ENCODE results near the gene MED4. TPM values are rescaled to one million over a fixed set of nuclear protein-coding genes. Genes with fewer than 3 reads are reported as not detected.
A peak's percentile ranks its signal among the peaks of the same experiment; 100 is the strongest.
"Not testable (repeated sequence)": the region's sequence is repeated elsewhere in the genome, so short reads cannot be mapped to it uniquely, and the experiment has no call there.

MED4 gene
- total RNA-seq, 1 experiment from 2014 or later, result 23.5 TPM

GRCh38 chr13:48108106-48108505, 13.2 kb upstream of the MED4 start:
- no peak for DNase-seq (ENCODE audit: low read depth)
- in situ Hi-C loops (cut with HindIII; ENCODE audit: low pct_unique_long_range_greater_than_20kb, low sequenced_read_pairs), result no loop called here

DNA sequence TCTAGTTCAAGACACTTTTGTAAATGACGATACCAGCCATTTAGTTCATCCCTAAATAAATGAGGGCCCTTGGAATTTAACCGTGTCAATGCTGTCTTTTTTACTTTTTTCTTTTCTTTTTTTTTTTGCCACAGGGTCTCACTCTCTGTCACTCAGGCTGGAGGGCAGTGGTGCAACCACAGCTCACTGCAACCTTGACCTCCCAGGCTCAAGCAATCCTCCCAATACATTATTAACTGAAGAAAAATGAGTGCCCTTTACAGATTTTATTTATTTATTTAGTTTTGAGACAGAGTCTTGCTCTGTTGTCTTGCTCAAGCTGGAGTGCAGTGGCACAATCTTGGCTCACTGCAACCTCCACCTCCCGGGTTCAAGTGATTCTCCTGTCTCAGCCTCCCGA, 2.9 kb upstream of the MED4 start:
- in situ Hi-C loops (cut with HindIII; ENCODE audit: low pct_unique_long_range_greater_than_20kb, low sequenced_read_pairs), result no loop called here
- no peak for DNase-seq (ENCODE audit: low read depth)

DNA sequence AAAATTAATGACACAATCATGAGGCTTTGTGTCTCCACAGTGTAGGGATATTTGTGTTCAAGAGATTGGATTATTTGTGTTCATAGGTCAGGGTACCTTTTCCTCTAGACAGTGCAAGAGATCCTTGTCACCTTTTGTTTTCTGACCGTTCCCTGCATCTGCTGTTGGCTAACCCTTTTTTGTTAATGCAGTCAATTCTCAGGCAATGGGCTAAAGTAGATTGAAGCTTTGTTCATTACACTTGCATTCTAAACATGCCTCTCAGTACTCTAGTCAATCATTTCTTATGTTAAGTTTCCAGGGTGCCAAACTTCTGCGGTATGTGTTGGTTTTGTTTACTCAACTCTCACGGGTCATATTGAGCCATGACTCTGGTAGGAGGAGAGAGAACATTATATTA, 1.8 kb upstream of the MED4 start:
- in situ Hi-C loops (cut with HindIII; ENCODE audit: low pct_unique_long_range_greater_than_20kb, low sequenced_read_pairs), result no loop called here
- no peak for DNase-seq (ENCODE audit: low read depth)

DNA sequence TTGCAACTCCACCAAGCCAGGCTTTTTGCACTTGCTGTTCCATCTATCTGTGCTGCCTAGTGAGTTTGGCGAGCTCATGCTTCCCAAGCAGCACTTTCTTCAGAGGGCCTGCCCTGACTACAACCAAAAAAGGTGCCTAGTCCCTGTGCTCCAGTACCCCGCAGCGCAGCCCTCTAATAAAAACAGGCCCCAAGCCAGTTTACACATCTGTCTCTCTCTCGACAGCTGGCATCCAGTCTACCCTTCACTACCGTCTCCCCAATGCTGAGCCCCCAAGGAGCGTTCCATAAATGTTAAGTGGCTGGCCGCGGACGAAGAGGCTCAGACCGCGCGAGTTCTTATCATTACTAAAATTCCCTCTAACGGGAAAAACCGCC, 512 bp downstream of the MED4 start:
- no peak for DNase-seq (ENCODE audit: low read depth)
- in situ Hi-C loops (cut with HindIII; ENCODE audit: low pct_unique_long_range_greater_than_20kb, low sequenced_read_pairs), result no loop called here

DNA sequence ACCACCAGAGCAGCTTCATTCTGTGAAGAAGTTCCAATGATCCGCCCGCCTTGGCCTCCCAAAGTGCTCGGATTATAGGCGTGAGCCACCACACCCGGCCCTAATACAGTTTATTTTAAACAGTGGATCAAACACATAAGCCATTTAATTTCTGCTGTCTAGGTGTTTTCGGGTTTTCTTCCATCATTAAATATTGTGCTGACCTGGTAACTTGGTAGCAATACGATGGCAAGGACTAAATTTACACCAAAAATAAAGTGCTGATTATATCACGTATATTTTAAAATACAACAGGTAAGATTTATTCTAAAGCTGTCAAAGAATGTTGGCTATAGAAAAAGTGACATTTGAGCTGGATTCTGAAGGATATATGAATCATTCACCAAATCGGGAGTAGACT, 1.3 kb downstream of the MED4 start:
- no peak for DNase-seq (ENCODE audit: low read depth)
- in situ Hi-C loops (cut with HindIII; ENCODE audit: low pct_unique_long_range_greater_than_20kb, low sequenced_read_pairs), result no loop called here

DNA sequence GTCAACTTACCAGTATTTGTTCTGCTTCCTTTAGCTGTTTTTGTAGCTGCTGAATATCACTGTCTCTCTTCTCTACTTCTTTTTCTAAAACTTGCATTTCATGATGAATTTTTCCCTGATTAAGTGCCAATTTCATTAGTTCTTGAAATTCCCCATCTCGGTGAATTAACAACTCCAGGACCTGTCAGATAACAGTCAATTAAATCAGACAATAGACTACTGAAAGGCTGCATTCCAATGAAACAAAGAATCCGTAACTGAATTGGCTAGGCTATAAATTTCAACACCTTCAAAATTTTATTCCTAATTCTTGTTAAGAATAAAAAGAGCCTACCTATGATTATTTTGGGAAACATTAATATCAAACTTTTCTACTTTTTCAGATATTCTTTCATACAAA, 8.6 kb downstream of the MED4 start:
- in situ Hi-C loops (cut with HindIII; ENCODE audit: low pct_unique_long_range_greater_than_20kb, low sequenced_read_pairs), result no loop called here

GRCh38 chr13:48081739-48082138, 13.2 kb downstream of the MED4 start:
- in situ Hi-C loops (cut with HindIII; ENCODE audit: low pct_unique_long_range_greater_than_20kb, low sequenced_read_pairs), result no loop called here
- DNase-seq (ENCODE audit: low read depth), result no peak

More for the DNA sequence above, 8.6 kb downstream of the MED4 start:
- no peak for DNase-seq (ENCODE audit: low read depth)

- DNase-seq (ENCODE audit: low read depth), result no peak
- in situ Hi-C loops (cut with HindIII; ENCODE audit: low pct_unique_long_range_greater_than_20kb, low sequenced_read_pairs), result no loop called here
Observed at GRCh38 chr13:48078251-48078656, 16.6 kb downstream of the MED4 start.

DNA sequence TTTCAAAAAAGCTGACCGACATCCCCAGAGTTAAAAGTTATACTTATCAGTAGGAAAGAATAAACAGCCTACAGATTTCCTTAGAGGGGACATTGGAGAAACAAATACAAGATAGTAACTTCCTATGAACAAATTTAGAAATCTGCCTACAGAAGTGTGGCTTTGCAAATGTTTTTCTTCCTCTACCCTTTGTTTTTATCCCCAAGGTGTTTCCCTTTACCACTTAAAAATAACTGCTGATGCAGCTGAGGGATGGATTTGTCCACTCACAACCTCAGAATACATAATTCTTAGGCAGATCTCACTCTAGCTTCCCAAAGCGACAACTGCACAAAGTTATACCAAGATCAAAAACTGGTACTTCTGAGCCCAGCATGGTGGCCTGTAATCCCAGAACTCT, 20.9 kb downstream of the MED4 start:
- DNase-seq (ENCODE audit: low read depth), result no peak
- in situ Hi-C loops (cut with HindIII; ENCODE audit: low pct_unique_long_range_greater_than_20kb, low sequenced_read_pairs), result no loop called here

- DNase-seq (ENCODE audit: low read depth), result no peak
- in situ Hi-C loops (cut with HindIII; ENCODE audit: low pct_unique_long_range_greater_than_20kb, low sequenced_read_pairs), result no loop called here
Observed at GRCh38 chr13:48072787-48073186, 22.1 kb downstream of the MED4 start.

GRCh38 chr13:48072304-48072703, 22.6 kb downstream of the MED4 start:
- in situ Hi-C loops (cut with HindIII; ENCODE audit: low pct_unique_long_range_greater_than_20kb, low sequenced_read_pairs), result no loop called here
- DNase-seq (ENCODE audit: low read depth), result no peak

- DNase-seq (ENCODE audit: low read depth), result no peak
- in situ Hi-C loops (cut with HindIII; ENCODE audit: low pct_unique_long_range_greater_than_20kb, low sequenced_read_pairs), result no loop called here
Observed at GRCh38 chr13:48070942-48071341, 24.0 kb downstream of the MED4 start.

GRCh38 chr13:48069573-48069972, 25.3 kb downstream of the MED4 start:
- in situ Hi-C loops (cut with HindIII; ENCODE audit: low pct_unique_long_range_greater_than_20kb, low sequenced_read_pairs), result no loop called here
- peak; percentile 18 for DNase-seq (ENCODE audit: low read depth)

DNA sequence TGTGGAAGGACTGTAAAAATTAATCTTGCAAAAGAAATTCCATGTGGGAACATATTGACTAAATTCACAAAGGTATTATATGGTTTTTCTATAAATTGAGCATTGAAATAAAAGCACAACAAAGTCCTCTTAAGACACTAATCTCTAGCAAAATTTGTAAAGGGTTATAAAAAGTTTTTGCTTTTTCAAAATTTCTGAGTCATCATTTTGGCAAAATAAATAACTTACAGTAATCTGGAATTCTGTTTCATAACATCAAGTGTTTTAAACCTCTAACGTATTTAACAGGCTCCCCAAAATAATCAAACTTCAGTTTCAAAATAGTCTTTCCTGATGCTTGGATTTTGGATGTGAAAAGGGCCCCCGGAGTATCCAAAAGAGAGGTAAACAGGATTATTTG, 26.0 kb downstream of the MED4 start:
- no peak for DNase-seq (ENCODE audit: low read depth)
- in situ Hi-C loops (cut with HindIII; ENCODE audit: low pct_unique_long_range_greater_than_20kb, low sequenced_read_pairs), result no loop called here

DNA sequence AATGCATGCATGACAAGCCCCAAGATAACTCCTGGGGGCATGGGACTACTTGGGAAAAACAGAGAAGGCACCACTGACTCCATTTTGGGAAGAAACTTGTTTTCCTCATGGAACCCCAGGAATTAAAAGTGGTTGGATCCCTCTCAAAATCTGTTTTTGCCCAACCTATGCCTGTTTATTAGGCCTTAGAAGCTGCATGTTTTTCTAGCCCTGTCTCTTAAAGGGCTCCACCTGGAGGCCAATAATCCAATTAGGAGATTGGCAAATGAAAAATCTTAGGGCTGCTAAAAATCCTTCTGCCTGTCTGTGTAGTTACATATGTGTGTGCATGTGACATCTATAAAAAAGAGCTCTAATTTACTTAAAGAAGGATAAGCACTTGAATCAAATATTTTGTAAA, 26.9 kb downstream of the MED4 start:
- no peak for DNase-seq (ENCODE audit: low read depth)
- in situ Hi-C loops (cut with HindIII; ENCODE audit: low pct_unique_long_range_greater_than_20kb, low sequenced_read_pairs), result no loop called here

GRCh38 chr13:48066310-48066989, 28.5 kb downstream of the MED4 start:
- DNase-seq (ENCODE audit: low read depth), result peak; percentile 13
- in situ Hi-C loops (cut with HindIII; ENCODE audit: low pct_unique_long_range_greater_than_20kb, low sequenced_read_pairs), result no loop called here

GRCh38 chr13:48059951-48060350, 35.0 kb downstream of the MED4 start:
- DNase-seq (ENCODE audit: low read depth); in situ Hi-C loops (cut with HindIII; ENCODE audit: low pct_unique_long_range_greater_than_20kb, low sequenced_read_pairs): not testable (repeated sequence)

DNA sequence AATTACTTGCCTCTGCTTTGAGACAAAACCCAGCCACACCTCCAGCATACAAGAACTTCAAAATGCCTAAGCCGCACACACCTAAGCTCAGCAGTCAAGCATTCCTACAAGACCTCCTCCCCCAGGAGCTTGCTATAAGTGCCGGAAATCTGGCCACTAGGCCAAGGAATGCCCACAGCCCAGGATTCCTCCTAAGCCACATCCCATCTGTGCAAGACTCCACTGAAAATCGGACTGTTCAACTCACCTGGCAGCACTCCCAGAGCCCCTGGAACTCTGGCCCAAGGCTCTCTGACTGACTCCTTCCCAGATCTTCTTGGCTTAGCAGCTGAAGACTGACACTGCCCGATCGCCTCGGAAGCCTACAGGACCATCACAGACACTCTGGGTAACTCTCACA, 36.4 kb downstream of the MED4 start:
- DNase-seq (ENCODE audit: low read depth); in situ Hi-C loops (cut with HindIII; ENCODE audit: low pct_unique_long_range_greater_than_20kb, low sequenced_read_pairs): not testable (repeated sequence)

DNA sequence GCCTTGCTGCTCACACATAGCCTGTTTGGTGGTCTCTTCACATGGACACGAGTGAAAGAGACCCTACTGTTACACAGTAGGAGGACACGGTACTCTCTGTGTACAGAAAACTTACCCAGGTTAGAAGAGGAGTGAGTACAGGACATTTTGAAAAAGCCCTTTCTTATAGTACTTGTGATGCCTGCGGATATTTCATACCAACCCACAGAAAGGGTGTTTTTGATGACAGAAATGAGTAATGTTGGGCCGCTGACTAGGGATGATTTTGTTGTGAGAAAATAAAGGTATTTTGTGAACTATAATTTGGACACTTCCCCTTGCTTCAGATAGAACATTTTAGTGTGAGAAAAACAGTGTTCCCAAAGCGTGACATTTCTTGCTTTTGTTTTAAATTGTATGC, 39.2 kb downstream of the MED4 start:
- DNase-seq (ENCODE audit: low read depth), result no peak
- in situ Hi-C loops (cut with HindIII; ENCODE audit: low pct_unique_long_range_greater_than_20kb, low sequenced_read_pairs), result no loop called here

DNA sequence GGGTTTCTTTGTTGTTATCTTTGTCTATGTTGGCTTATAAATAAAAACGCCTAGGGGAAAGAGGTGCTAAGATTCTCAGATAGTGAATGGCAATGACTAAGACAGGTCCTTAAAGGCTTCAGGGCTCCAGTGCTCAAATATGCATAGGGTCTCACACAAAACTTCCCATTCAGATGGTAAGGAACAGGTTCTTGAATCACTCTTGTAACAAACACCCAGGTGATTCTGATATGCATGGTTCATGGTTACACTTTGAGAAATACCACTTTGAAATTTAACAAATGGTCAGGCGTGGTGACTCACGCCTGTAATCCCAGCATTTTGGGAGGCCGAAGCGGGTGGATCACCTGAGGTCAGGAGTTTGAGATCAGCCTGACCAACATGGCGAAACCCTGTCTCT, 40.3 kb downstream of the MED4 start:
- in situ Hi-C loops (cut with HindIII; ENCODE audit: low pct_unique_long_range_greater_than_20kb, low sequenced_read_pairs), result no loop called here
- no peak for DNase-seq (ENCODE audit: low read depth)

DNA sequence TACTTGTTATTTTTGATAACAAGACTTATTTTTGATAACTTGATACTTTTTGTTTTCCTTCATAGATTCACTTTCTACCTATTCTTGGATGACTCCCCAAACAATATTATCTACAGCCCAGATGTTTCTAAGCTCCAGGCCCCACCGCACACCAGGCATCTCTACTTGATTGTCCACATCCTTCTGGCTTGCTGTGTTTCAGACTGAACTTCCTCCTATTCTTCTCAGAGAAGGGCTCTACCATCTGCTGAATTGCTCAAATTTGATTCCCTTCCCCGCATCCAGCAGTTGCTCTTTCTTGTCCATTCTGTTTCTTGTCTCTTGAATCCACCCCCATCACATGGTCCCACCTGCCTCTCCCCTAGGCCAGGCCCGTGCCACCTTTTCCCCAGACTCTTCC, 44.4 kb downstream of the MED4 start:
- DNase-seq (ENCODE audit: low read depth), result no peak
- in situ Hi-C loops (cut with HindIII; ENCODE audit: low pct_unique_long_range_greater_than_20kb, low sequenced_read_pairs), result no loop called here
